Right lobe of liver (tissue), 4 donors: ENCODE results near the gene CCR3.

ENCODE experiments used
- POLR2A ChIP-seq: fragments of 450-650 bp; IDR thresholded peaks from one replicate; pipeline ENCODE4 v1.6.1; 2017; ENCODE audit warnings: antibody characterized with exemption, mild to moderate bottlenecking
- TF ChIP-seq, protein P1 (sequence below), 4 donors: fragments of 200-600 bp in 3 of 4; fragments of 450-650 bp in 1 of 4; IDR thresholded peaks; one replicate each; pipeline versions ENCODE4 v1.5.1 to v1.8.0; 2016 to 2022; ENCODE audit warnings: antibody characterized with exemption in 4 of 4, mild to moderate bottlenecking in 2 of 4
- donor health status: DM: no; HTN: no; CAD: no.
- donor health status: DM: no; HTN: no; CAD: no.
- donor health status: DM: no; HTN: yes; CAD: no.

DNA sequence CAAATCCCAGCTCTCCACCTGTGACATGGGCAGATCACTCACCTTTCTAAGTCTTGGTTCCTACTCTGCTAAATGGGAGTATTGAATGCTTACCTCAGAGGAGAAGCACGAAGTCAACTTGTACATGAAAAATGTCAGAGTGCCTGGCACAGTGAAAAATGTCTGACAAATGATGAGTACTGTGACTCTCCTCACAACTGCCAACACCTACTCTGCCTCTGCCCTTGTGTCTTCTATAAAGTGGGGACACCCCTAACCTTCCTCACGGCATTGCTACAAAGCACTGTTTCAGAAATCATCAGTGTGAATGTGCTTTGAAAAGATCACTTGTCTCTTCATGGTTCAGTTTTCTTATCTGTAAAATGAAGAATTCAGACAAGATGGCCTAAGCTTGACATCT lies 33.2 kb upstream of the CCR3 start:
- TF ChIP-seq, protein P1, sequence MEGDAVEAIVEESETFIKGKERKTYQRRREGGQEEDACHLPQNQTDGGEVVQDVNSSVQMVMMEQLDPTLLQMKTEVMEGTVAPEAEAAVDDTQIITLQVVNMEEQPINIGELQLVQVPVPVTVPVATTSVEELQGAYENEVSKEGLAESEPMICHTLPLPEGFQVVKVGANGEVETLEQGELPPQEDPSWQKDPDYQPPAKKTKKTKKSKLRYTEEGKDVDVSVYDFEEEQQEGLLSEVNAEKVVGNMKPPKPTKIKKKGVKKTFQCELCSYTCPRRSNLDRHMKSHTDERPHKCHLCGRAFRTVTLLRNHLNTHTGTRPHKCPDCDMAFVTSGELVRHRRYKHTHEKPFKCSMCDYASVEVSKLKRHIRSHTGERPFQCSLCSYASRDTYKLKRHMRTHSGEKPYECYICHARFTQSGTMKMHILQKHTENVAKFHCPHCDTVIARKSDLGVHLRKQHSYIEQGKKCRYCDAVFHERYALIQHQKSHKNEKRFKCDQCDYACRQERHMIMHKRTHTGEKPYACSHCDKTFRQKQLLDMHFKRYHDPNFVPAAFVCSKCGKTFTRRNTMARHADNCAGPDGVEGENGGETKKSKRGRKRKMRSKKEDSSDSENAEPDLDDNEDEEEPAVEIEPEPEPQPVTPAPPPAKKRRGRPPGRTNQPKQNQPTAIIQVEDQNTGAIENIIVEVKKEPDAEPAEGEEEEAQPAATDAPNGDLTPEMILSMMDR (IDR thresholded peaks at IDR 0.05), result no peak
- TF ChIP-seq POLR2A, result no peak
